Breast epithelium (tissue), 4 donors: ENCODE results near the gene PFDN2. TPM values are rescaled to one million over a fixed set of nuclear protein-coding genes. Genes with fewer than 3 reads are reported as not detected.

Experiments used
- DNase-seq, 2 donors: peaks; one replicate each; pipeline ENCODE4 v3.0.0-alpha.2; 2019; ENCODE audit warnings: low spot score in 2 of 2
- H3K27ac ChIP-seq, 2 donors: fragments of 200-600 bp; sonication (generic) in 1 of 2; one replicate each; pipeline ENCODE4 v1.5.1; 2016 to 2019; ENCODE audit warnings: mild to moderate bottlenecking in 1 of 2
- H3K27me3 ChIP-seq, 2 donors: fragments of 200-600 bp; sonication (generic) in 1 of 2; one replicate each; pipeline versions ENCODE4 v1.5.1 to v1.6.0; 2017 to 2019; ENCODE audit warnings: control low read depth in 1 of 2, mild to moderate bottlenecking in 1 of 2
- H3K36me3 ChIP-seq: fragments of 200-600 bp; one replicate; pipeline ENCODE4 v1.5.1; 2019
- H3K4me1 ChIP-seq, 2 donors: fragments of 200-600 bp; sonication (generic); one replicate each; pipeline ENCODE4 v1.5.1; 2016 to 2019; ENCODE audit warnings: control low read depth in 1 of 2
- H3K4me3 ChIP-seq, 3 donors: fragments of 200-600 bp; sonication (generic); 1 replicate in 2 of 3; 2 replicates in 1 of 3; pipeline ENCODE4 v1.5.1; 2016 to 2019; ENCODE audit warnings: mild to moderate bottlenecking in 3 of 3, moderate library complexity in 2 of 3
- H3K9me3 ChIP-seq, 2 donors: fragments of 200-600 bp; sonication (generic) in 1 of 2; one replicate each; pipeline ENCODE4 v1.5.1; 2016 to 2019; ENCODE audit warnings: control low read depth in 1 of 2
- POLR2A ChIP-seq: fragments of 450-650 bp; IDR thresholded peaks from one replicate; pipeline ENCODE4 v1.6.1; 2016; ENCODE audit warnings: antibody characterized with exemption, mild to moderate bottlenecking, moderate library complexity
- POLR2AphosphoS5 ChIP-seq, 3 donors: sonication (generic); formaldehyde crosslinking; IDR thresholded peaks; one replicate each; pipeline ENCODE4 v1.6.1; 2017; ENCODE audit warnings: antibody characterized with exemption in 3 of 3
- intact Hi-C: fragments of 100-400 bp; cut with DNase I; formaldehyde crosslinking; loops from one replicate; pipeline ENCODE4 v1.15.1; 2023; ENCODE audit warnings: low total_unique reads
- total RNA-seq, 3 donors: library from RNA; depleted of rRNA; stranded (reverse); fragments of >200 nt; gene quantifications; one replicate each; pipeline ENCODE4 v1.1.0, GENCODE V29; 2016
- TF ChIP-seq, protein P1 (sequence below), 3 donors: fragments of 450-650 bp; IDR thresholded peaks; one replicate each; pipeline ENCODE4 v1.5.1; 2016 to 2017; ENCODE audit warnings: antibody characterized with exemption in 3 of 3, mild to moderate bottlenecking in 3 of 3, moderate library complexity in 3 of 3

PFDN2 gene
- total RNA-seq, 3 donors from 2014 or later = 32.5 to 50.1 (median 37.0) TPM

DNA sequence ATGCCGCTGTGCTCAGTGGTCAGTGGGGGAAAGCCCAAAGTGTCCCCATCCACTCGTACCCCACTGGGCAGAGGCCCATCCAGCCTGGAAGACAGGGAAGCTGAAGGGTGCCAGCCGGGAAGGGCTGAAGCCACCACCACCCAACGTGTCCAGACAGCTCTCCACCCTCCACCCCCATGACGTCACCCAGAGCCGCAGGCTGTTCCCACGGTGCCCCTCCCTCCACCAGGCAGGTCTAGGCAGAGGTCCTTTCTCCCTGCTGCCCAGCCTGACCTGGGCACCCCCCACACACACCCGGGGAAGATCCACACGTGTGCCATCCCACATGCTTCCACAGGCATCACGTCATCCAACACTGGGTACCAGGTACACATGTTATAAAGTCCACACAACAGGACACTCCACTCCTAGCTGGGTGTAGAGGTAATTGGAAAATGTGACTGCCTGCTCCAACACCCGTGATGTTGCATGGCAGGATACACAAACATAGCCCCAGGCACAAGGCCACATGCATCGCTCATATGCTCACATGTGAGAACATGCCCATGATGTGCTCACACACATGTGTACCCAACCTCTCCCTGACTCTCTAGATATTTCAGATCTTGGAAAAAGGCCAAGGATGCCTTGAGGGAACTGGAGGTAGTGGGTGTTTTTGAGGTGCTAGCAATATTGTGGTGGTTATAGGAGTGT is 43.0 kb downstream of the PFDN2 start:
- DNase-seq = peak in 1 of 2 donors; percentile 78
- intact Hi-C loops = no loop called here
- H3K27me3 ChIP-seq = no peaks in the 10 kb centered on the region
- H3K4me1 ChIP-seq = no peaks in the 10 kb centered on the region
- peak overlapping the region; percentile 45 to 63 for H3K27ac ChIP-seq
- TF ChIP-seq, protein P1, sequence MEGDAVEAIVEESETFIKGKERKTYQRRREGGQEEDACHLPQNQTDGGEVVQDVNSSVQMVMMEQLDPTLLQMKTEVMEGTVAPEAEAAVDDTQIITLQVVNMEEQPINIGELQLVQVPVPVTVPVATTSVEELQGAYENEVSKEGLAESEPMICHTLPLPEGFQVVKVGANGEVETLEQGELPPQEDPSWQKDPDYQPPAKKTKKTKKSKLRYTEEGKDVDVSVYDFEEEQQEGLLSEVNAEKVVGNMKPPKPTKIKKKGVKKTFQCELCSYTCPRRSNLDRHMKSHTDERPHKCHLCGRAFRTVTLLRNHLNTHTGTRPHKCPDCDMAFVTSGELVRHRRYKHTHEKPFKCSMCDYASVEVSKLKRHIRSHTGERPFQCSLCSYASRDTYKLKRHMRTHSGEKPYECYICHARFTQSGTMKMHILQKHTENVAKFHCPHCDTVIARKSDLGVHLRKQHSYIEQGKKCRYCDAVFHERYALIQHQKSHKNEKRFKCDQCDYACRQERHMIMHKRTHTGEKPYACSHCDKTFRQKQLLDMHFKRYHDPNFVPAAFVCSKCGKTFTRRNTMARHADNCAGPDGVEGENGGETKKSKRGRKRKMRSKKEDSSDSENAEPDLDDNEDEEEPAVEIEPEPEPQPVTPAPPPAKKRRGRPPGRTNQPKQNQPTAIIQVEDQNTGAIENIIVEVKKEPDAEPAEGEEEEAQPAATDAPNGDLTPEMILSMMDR (IDR thresholded peaks at IDR 0.05) = no peak
- no peak for TF ChIP-seq POLR2AphosphoS5 (IDR thresholded peaks at IDR 0.05)
- TF ChIP-seq POLR2A = no peak
- H3K36me3 ChIP-seq = no peaks in the 10 kb centered on the region
- no peaks in the 10 kb centered on the region for H3K9me3 ChIP-seq
- H3K4me3 ChIP-seq = no peak overlapping the region

DNA sequence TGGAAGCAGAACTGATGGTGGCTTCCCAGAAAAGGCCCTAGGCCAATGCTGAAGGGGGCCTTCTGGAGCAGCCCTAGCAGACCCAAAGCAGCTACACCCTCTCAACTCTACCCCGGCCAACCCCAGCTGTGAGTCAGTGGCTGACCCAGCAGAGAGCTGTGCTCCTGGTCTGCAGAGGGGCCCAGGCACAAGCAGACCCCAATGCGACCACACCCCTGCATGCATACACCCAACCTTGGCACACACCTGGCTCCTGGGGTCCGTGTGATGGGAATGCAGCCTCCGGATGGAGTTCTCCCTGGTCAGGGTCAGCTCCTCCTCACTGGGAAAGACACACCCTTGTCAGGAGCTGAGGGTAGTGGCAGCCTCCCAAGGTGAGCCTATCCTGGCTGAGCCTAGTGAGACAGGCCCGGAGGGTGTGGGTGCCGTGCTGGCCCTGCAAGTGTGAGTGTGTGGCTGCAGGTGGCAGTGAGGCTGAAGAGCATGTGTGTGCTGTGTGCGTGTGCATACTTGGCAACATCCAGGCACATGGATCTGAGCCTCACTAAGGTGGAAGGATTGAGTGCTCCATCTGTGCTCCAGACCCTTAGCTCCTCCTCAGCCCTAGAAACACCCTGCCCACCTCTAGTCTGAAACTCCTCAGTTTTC is 44.2 kb downstream of the PFDN2 start:
- peak in 1 of 2 donors; percentile 69 for DNase-seq
- no peaks in the 10 kb centered on the region for H3K36me3 ChIP-seq

DNA sequence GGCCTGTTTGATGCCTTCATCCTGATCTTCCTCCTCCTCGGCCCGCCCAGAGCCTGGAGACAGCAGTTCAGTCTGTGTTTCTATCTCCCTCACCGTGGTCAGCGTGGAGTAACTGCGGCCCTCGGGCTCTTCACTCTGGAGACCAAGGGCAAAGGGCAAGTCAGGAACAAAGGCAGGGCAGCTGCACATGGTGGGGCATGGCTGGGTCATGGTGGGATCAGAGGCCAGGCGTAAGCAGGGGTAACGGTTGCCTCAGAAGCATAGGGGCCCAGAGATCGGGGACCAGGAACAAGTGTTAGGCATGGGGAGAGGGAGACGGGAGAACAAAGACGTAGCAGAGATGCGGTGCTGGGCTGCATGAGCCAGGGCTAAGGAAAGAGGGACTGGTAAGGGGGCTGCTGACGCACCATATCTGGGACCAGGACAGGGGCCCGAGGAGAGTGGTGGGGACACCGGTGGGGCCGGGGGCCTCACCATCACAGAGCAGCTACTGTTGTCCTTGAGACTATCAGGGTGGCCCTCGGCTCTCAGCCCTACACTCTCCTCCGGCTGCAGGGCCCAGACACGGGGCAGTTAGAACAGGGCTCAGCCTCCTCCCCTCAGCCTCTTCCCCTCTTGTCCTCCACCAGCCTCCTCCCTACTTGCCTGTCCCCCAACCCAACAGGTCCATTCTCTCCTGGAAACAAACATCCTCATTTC is 44.9 kb downstream of the PFDN2 start:
- Histone ChIP-seq H3K9me3 (no peaks in the 10 kb centered on the region), H3K36me3 (no peaks in the 10 kb centered on the region), H3K4me1 (no peaks in the 10 kb centered on the region), H3K27me3 (no peaks in the 10 kb centered on the region), H3K27ac (no peak overlapping the region), H3K4me3 (no peak overlapping the region)
- intact Hi-C loops = no loop called here
- TF ChIP-seq POLR2A (no peak), POLR2AphosphoS5 (IDR thresholded peaks at IDR 0.05) (no peak)
- TF ChIP-seq, protein P1 (IDR thresholded peaks at IDR 0.05) = no peak
- no peak for DNase-seq

More for the DNA sequence above, 44.2 kb downstream of the PFDN2 start:
- no peak for TF ChIP-seq POLR2A
- TF ChIP-seq, protein P1 (IDR thresholded peaks at IDR 0.05) = no peak
- no peak for TF ChIP-seq POLR2AphosphoS5 (IDR thresholded peaks at IDR 0.05)
- intact Hi-C loops = no loop called here
- Histone ChIP-seq H3K9me3 (no peaks in the 10 kb centered on the region), H3K4me1 (no peaks in the 10 kb centered on the region), H3K4me3 (no peak overlapping the region), H3K27ac (peak overlapping the region in 1 of 2 donors; percentile 63), H3K27me3 (no peaks in the 10 kb centered on the region)

DNA sequence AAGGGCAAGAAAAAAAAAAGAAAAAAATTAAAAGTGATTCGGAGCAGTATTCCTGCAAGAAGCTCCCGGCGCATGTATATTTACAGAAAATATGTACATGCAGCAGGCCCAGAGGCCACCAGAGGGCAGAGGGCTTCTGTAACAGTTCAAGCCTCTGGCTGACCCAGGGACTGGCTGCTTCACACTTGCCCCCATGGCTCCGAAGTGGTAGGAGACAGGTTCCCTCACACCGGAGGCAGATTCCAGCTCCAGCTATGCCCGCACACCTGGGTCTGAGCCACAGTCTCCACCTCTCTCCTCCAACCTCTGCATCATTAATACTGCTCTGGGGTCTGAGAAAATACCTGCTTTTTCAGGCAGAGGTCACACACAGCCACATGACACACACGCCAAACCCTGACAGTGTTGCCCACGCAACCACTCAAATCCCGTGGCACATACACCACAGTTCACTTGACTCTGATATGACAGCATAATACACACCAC is 45.9 kb downstream of the PFDN2 start:
- no peaks in the 10 kb centered on the region for H3K9me3 ChIP-seq
- H3K4me1 ChIP-seq = no peaks in the 10 kb centered on the region
- no peak overlapping the region for H3K27ac ChIP-seq
- H3K27me3 ChIP-seq = no peaks in the 10 kb centered on the region
- TF ChIP-seq, protein P1 (IDR thresholded peaks at IDR 0.05) = peak; percentile 51 to 67 (median 59)
- no peak for TF ChIP-seq POLR2AphosphoS5 (IDR thresholded peaks at IDR 0.05)
- H3K4me3 ChIP-seq = no peak overlapping the region
- DNase-seq = peak in 1 of 2 donors; percentile 55
- no peaks in the 10 kb centered on the region for H3K36me3 ChIP-seq
- intact Hi-C loops = no loop called here

DNA sequence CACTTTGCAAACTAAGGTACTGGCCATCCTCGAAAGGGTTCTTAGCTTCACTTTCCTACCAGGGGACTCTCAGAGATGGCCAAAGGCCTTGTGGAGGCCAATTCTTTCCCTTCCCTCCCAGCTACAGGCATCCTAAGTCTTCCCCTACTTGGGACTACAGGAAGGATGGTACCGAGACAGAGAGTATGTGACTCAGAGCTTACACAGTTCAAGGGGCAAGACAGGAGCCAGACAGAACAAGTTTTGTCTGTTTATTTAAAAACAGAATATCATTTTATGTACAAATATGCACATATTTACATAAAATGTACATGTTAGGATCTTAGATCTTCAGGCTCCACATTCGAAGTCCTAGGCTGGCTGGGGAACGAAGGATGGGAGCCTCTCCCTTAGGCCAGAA is 47.1 kb downstream of the PFDN2 start:
- Histone ChIP-seq H3K4me3 (no peak overlapping the region), H3K4me1 (no peaks in the 10 kb centered on the region), H3K9me3 (no peaks in the 10 kb centered on the region), H3K27ac (no peak overlapping the region), H3K36me3 (no peaks in the 10 kb centered on the region), H3K27me3 (no peaks in the 10 kb centered on the region)
- DNase-seq = no peak
- intact Hi-C loops = no loop called here
- TF ChIP-seq POLR2A (no peak), POLR2AphosphoS5 (IDR thresholded peaks at IDR 0.05) (no peak)
- TF ChIP-seq, protein P1 (IDR thresholded peaks at IDR 0.05) = no peak
